Right lobe of liver (tissue), 4 donors: ENCODE results near the gene RAB5B.

Source experiments
- POLR2A ChIP-seq: fragments of 450-650 bp; IDR thresholded peaks from one replicate; pipeline ENCODE4 v1.6.1; 2017; ENCODE audit warnings: antibody characterized with exemption, mild to moderate bottlenecking
- TF ChIP-seq, protein P1 (sequence below), 4 donors: fragments of 200-600 bp in 3 of 4; fragments of 450-650 bp in 1 of 4; IDR thresholded peaks; one replicate each; pipeline versions ENCODE4 v1.5.1 to v1.8.0; 2016 to 2022; ENCODE audit warnings: antibody characterized with exemption in 4 of 4, mild to moderate bottlenecking in 2 of 4
- donor health status: DM: no; HTN: no; CAD: no.
- donor health status: DM: no; HTN: no; CAD: no.
- donor health status: DM: no; HTN: yes; CAD: no.

DNA sequence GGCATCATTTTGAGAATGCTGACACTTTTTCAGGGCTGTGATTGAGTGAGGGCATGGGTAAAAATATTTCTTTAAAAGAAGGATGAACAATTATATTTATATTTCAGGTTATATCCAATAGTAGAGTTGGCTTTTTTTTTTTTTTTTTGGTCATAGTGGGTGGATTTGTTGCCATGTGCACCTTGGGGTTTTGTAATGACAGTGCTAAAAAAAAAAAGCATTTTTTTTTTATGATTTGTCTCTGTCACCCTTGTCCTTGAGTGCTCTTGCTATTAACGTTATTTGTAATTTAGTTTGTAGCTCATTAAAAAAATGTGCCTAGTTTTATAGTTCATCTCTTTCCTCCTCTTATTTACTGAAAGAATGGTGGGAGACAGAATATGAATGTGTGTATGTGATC is 1.4 kb upstream of the RAB5B start:
- no peak for TF ChIP-seq POLR2A
- TF ChIP-seq, protein P1, sequence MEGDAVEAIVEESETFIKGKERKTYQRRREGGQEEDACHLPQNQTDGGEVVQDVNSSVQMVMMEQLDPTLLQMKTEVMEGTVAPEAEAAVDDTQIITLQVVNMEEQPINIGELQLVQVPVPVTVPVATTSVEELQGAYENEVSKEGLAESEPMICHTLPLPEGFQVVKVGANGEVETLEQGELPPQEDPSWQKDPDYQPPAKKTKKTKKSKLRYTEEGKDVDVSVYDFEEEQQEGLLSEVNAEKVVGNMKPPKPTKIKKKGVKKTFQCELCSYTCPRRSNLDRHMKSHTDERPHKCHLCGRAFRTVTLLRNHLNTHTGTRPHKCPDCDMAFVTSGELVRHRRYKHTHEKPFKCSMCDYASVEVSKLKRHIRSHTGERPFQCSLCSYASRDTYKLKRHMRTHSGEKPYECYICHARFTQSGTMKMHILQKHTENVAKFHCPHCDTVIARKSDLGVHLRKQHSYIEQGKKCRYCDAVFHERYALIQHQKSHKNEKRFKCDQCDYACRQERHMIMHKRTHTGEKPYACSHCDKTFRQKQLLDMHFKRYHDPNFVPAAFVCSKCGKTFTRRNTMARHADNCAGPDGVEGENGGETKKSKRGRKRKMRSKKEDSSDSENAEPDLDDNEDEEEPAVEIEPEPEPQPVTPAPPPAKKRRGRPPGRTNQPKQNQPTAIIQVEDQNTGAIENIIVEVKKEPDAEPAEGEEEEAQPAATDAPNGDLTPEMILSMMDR (IDR thresholded peaks at IDR 0.05) = no peak
